Measurements from ENCODE around the gene KCNJ11. TPM values are rescaled to one million over a fixed set of nuclear protein-coding genes. Genes with fewer than 3 reads are reported as not detected.

The KCNJ11 gene
- total RNA-seq, 3 donors from 2014 or later, result 0.80 to 5.0 (median 4.9) TPM

DNA sequence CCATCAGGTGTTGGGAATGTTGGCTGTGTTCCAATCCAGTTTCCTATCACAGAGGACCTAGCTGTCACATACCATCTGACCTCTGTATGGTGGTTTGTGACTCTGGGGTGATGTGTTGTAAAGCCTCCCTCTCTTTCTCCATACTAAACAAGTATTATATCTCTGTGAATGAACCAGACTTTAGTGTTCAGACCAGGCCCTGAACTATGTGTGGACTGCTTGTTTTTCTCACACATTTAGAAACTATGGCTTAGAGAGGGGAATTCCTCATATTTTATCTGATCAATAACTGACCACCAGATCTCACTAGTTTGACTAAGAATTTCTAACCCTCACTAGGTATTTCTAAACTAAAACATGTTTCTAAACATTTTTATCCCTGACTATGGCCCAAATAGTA is 19.4 kb downstream of the KCNJ11 start:
- Histone ChIP-seq H3K4me3 (no peak overlapping the region), H3K27me3 (no peaks in the 10 kb centered on the region), H3K9me3 (peaks cover 45 to 59% of the 10 kb centered on the region in 2 donors), H3K4me1 (no peaks in the 10 kb centered on the region), H3K36me3 (no peaks in the 10 kb centered on the region), H3K27ac (no peak overlapping the region)
- intact Hi-C loops (cut with DNase I; ENCODE audit: low total_unique reads), result no loop called here
- no peak for DNase-seq (ENCODE audit: low spot score in 2 of 2)
- TF ChIP-seq CTCF (IDR thresholded peaks at IDR 0.05) (no peak), POLR2A (IDR thresholded peaks at IDR 0.05) (no peak), POLR2AphosphoS5 (IDR thresholded peaks at IDR 0.05) (no peak)

DNA sequence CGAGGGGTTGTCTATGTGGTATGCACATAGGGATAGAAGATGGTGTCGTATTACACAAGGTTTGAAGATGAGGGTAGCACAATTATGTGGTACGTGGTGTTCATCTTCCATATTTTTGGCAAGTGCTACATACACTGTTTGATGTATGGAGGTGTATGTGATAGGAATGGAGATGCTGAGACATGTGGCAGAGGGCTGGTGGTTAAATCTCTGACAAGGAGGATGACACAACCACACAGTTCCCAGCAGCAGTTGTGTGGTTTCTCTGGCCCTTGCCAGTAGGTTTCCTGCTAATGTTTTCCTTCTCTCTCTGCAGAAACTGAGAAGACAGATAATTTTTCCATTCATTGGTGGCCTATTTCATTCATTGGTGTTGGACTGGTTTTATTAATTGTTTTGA is 19.9 kb downstream of the KCNJ11 start:
- Histone ChIP-seq H3K4me1 (no peaks in the 10 kb centered on the region), H3K4me3 (no peak overlapping the region), H3K36me3 (no peaks in the 10 kb centered on the region), H3K27ac (no peak overlapping the region), H3K27me3 (no peaks in the 10 kb centered on the region), H3K9me3 (peaks cover 40 to 54% of the 10 kb centered on the region in 2 donors)
- no peak for DNase-seq (ENCODE audit: low spot score in 2 of 2)
- intact Hi-C loops (cut with DNase I; ENCODE audit: low total_unique reads), result no loop called here
- TF ChIP-seq POLR2AphosphoS5 (IDR thresholded peaks at IDR 0.05), result no peak
- no peak for TF ChIP-seq CTCF (IDR thresholded peaks at IDR 0.05)
- TF ChIP-seq POLR2A (IDR thresholded peaks at IDR 0.05), result no peak

DNA sequence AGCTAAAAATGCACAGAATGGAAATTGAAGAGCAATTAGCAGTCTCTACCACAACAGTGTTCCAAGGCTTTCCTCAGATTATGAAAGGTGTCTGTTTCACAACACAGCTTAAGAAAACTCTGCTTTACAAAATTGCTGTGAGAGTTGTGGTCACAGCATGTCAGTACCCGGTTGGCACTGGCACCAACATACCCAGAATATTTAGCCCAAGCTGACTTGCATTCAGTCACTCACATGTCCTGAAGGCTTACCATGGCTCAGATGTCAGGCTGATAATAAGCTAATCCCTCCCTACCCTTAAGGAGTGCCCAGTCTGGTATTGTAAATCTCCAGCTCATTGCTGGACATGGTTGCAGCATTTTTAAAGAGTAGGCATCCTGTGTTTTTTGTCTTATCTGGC is 22.0 kb downstream of the KCNJ11 start:
- TF ChIP-seq CTCF (IDR thresholded peaks at IDR 0.05) (no peak), POLR2AphosphoS5 (IDR thresholded peaks at IDR 0.05) (no peak), POLR2A (IDR thresholded peaks at IDR 0.05) (no peak)
- no peaks in the 10 kb centered on the region for H3K4me1 ChIP-seq
- H3K27ac ChIP-seq, result no peak overlapping the region
- H3K36me3 ChIP-seq, result no peaks in the 10 kb centered on the region
- H3K9me3 ChIP-seq, result peaks cover 21 to 34% of the 10 kb centered on the region in 2 donors
- no peaks in the 10 kb centered on the region for H3K27me3 ChIP-seq
- intact Hi-C loops (cut with DNase I; ENCODE audit: low total_unique reads), result no loop called here
- H3K4me3 ChIP-seq, result no peak overlapping the region
- no peak for DNase-seq (ENCODE audit: low spot score in 2 of 2)

DNA sequence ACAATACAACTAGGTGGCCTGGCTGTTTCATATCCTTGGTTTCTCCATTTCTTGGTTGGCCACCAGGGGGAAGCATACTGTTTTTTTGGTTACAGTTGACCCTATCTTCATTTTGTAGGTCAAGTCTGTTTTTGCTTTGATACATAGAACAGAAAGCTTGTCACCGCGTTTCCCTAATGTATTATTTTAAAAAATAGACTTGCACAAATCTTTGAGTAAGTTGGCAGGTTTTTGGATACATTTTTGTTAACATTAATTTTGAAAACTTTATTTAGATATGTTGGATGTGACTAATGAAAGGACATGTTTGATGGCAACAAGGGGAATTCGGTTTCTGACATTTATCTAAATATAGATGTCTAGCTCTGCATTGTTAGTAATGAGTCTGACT is 33.9 kb downstream of the KCNJ11 start:
- Histone ChIP-seq H3K27me3 (no peaks in the 10 kb centered on the region), H3K9me3 (no peaks in the 10 kb centered on the region), H3K4me1 (no peaks in the 10 kb centered on the region), H3K4me3 (no peak overlapping the region), H3K36me3 (no peaks in the 10 kb centered on the region), H3K27ac (no peak overlapping the region)
- intact Hi-C loops (cut with DNase I; ENCODE audit: low total_unique reads), result no loop called here
- TF ChIP-seq POLR2AphosphoS5 (IDR thresholded peaks at IDR 0.05), result no peak
- TF ChIP-seq CTCF (IDR thresholded peaks at IDR 0.05), result peak in 2 of 3 donors; percentile 45 to 57
- DNase-seq (ENCODE audit: low spot score in 2 of 2), result peak in 1 of 2 donors; percentile 38

DNA sequence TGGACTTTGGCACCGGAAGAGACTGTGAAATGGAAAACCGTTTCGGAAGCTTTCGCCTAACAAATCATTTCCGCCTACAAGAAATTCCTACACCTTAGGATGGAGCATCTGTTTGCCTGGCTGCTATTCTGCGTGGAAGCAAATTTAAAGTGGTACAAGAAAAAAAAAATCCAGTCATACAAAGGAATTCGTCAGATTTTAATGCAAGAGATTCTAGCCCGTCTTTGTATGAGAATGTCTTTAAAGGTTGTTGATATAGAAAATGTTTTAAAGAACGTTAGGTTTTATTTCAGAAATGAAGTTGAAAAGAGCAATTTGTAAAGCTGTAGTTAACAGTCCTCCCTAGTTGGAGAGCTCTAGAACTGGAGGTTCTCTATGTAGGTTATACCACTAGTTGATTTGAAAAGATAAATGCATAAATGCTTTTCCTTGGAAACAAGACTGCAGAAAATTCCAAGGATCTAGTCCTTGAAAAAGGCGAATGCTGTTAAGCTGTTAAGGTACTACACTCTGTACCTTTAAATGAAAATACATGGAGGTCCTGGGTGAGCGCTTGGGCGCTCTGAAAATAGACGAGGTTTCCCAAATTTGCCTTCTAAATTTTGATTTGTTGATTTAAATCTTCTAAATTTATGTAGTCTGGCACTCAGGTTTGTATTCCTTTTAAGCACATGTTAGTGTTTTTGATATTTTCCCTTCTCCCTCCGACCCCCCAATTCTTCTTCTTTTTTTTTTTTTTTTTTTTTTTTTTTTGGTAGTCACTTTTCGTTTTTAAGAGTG is 34.4 kb downstream of the KCNJ11 start:
- Histone ChIP-seq H3K27me3 (no peaks in the 10 kb centered on the region), H3K36me3 (no peaks in the 10 kb centered on the region), H3K4me3 (peak overlapping the region; percentile 54 to 88 (median 64)), H3K9me3 (no peaks in the 10 kb centered on the region), H3K4me1 (no peaks in the 10 kb centered on the region), H3K27ac (peak overlapping the region in 1 of 2 donors; percentile 86)
- intact Hi-C loops (cut with DNase I; ENCODE audit: low total_unique reads), result no loop called here
- no peak for DNase-seq (ENCODE audit: low spot score in 2 of 2)
- TF ChIP-seq POLR2A (IDR thresholded peaks at IDR 0.05) (no peak), CTCF (IDR thresholded peaks at IDR 0.05) (no peak), POLR2AphosphoS5 (IDR thresholded peaks at IDR 0.05) (no peak)
